HG02885 (cell line): Measurements from ENCODE around the gene CFAP74.

Experiments
- ATAC-seq: cut with Tn5 transposase; IDR thresholded peaks from one replicate; pipeline ENCODE4 v1.9.1; 2021; ENCODE audit warnings: mild to moderate bottlenecking; ENCODE audit not compliant: unreplicated experiment, poor library complexity

CFAP74 gene

DNA sequence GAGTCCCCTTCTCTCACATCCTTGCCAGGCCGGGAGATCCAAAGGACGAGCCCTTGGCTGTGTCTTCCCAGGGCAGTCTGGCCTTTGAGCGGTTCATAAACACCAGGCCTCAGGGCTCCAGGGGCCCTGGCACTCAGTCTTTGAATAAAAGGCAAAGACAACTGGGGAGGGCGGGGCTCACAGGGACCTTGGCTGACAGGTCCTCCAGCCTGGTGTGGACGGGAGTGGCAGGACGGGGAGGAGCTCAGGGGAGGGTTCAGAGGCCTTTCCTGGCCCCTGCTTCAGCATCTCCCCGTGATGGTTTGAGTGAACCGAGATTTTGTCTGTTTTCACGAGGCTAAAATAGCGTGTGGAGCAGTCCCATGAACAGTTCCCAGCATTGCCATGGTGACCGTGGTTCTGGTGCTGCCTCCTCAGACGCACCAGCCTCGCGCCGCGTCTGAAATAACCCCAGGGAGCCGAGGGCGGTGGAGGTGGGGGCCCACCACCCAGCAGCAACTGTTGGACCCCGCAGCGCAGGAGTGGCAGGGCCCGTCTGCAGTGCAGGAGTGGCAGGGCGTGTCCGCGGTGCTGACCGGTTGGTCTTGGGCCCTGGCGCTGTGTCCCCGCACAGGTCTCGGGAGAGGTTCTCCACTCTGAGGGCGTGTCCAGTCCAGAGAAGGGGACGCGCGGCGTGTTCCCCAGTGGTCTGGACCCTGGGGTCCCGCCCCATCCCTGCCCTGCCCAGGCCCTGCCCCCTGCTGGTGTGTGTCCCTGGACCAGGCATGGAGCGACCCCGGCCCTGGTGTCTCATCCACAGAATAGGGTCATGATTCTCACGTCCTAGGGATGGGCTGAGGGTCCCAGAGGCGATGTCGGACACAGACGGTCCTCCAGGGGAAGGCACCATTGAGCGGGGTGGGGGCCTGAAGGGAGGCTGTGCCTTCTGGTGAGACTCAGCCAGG is 39.5 kb upstream of the CFAP74 start:
- no peak for ATAC-seq

DNA sequence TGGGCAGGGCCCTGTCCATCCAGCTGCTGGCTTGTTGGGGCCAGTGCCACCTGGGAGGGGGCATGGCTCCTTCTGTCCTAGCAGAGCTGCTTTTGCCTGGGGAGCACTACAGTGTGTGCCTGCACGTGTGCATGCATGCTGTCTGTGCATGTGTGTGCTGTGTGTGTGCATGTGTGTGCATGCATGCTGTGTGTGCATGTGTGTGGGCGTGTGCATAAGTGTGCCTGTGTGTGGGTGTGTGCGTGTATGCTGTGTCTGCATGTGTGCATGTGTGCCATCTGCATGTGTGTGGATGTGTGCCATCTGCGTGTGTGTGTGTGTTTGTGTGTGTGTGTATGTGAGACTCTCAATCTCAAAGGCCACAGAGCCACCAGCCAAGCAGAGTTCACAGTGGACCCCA is 38.3 kb upstream of the CFAP74 start:
- ATAC-seq = no peak

GRCh38 chr1:2041305-2041704 is 37.7 kb upstream of the CFAP74 start:
- no peak for ATAC-seq

DNA sequence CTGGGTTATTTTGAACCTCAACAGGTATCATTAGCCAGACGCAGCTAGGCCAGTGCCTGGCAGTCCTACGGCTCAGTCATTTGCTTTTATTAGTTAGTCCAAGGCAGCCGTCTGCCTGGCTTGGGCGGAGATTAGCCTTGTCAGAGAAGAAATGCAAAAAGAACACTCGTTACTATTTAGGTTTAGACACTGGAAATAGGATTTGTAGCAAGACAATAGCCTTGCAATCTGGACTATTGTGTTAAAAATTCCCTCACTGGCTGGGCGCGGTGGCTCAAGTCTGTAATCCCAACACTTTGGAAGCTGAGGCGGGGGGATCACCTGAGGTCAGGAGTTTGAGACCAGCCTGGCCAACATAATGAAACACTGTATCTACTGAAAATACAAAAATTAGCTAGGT is 35.7 kb upstream of the CFAP74 start:
- ATAC-seq = no peak

DNA sequence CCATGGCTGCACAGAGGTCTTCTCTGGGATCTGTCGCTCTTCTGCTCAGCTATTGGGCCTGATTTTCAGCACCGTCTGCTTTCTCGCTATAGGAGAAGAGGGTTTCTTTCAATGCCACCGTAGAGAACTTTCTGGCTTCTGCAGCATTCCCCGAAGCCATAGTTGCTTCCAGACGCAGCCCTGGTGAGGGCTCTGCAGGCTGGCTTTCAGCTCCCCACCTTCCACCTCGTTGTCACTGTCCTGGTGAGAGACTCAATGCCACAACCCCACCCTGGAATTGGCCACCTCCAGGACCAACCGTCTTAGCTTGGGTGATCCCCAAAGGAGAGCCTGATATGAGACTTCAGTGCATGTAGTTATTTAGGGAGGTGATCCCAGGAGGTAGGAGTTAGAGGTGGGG is 34.6 kb upstream of the CFAP74 start:
- ATAC-seq = no peak

- ATAC-seq = no peak
These were observed 33.9 kb upstream of the CFAP74 start for GRCh38 chr1:2037314-2037979.

- ATAC-seq = no peak
These were observed 32.7 kb upstream of the CFAP74 start for GRCh38 chr1:2036287-2036686.

DNA sequence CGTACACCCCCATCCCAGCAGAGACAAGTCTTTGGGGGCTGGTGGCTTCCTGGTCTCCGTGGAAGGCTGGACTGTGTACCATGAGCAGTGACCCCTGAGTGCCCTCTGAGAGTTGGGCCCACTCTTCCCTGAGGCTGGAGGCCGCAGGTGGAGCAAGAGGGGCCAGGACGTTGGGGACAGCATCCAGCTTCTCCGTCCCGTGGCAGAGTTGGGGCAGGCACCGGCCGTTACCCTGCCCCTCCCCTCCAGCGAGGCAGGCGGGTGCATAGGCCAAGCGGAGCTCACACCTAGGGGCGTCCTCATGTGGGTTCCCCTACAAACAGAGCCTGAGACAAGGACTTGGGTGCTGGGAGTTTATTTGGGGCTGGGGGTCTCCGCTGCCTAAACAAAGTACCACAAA is 29.6 kb upstream of the CFAP74 start:
- ATAC-seq = no peak

- no peak for ATAC-seq
These were observed 29.2 kb upstream of the CFAP74 start for GRCh38 chr1:2032737-2033136.

- ATAC-seq = no peak
These were observed 28.3 kb upstream of the CFAP74 start for GRCh38 chr1:2031546-2032540.

DNA sequence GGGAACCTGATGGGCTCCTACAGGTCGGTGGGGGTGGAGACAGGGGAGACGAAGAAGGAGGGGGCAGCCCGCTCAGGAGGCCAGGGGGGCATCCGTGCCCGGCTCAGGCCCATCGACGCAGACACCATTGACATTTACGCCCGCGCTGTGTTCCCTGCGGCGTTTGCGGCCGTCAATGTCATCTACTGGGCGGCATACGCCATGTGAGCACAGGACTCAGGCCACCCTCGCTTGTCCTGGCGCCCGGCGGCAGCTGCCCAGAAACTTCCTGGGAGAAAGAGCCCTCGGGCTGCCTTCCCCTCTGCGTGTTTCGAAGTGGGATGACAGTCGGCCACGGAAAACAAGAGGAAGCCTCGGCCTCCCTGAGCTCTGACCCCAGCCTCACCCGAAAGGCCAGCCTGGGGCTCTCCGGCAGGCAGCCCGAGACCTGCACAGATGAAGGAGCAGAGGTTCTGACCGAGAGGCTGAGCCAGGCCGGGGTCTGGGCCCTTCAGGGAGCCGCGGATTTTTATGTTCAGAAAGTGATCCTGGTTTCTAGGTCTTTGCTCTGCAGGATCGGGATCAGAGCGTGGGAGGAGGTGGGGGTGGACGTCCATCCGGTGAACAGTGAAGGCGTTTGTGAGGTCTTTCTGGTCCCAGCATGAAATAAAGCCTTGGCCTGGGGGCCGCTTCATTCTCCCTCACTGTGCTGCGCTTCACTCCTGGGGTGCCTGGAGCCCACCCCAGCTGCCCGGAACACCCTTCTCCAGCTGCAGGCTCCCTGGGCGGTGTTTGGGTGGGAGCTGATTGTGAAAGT is 26.7 kb upstream of the CFAP74 start:
- ATAC-seq = no peak

DNA sequence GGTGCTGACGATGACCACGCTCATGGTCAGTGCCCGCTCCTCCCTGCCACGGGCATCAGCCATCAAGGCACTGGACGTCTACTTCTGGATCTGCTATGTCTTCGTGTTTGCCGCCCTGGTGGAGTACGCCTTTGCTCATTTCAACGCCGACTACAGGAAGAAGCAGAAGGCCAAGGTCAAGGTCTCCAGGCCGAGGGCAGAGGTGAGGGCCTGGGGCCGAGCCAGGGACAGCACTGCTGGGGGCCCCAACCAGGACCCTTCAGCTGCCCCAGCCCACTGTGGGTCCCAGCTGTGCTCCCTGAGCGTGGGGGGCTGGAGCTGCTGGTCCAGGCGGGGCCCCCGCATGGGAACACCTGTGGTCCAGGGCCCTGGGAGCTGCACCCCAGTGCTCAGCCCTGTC is 26.0 kb upstream of the CFAP74 start:
- no peak for ATAC-seq

DNA sequence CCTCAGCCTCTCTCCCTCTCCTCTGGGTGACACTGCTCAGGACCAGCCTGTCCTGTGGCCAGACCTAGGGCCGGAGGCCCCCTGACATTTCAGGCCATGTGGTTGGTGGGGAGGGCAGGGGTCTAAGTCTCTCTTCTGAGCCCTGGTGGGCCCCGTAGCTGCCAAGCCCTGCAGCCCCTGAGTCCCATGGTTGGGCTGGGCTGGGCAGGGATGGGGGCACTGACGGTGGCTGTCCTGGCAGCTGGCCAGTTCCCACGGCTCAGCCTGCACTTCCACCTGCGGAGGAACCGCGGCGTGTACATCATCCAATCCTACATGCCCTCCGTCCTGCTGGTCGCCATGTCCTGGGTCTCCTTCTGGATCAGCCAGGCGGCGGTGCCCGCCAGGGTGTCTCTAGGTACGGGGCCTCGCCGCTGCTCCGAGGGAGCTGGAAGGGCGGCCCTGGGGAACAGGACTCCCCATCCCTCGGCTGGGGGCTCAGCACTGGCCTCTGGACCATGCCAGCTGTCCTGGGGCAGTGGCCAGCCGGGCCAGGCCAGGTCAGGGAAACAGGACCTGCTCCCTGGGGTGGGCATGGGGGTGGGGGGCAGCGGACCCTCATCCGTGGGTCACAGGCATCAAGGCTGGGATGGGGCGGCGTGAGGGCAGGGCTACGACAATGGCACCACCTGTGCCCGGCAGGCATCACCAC is 25.4 kb upstream of the CFAP74 start:
- no peak for ATAC-seq

GRCh38 chr1:2027961-2028583 is 24.5 kb upstream of the CFAP74 start:
- ATAC-seq = no peak

DNA sequence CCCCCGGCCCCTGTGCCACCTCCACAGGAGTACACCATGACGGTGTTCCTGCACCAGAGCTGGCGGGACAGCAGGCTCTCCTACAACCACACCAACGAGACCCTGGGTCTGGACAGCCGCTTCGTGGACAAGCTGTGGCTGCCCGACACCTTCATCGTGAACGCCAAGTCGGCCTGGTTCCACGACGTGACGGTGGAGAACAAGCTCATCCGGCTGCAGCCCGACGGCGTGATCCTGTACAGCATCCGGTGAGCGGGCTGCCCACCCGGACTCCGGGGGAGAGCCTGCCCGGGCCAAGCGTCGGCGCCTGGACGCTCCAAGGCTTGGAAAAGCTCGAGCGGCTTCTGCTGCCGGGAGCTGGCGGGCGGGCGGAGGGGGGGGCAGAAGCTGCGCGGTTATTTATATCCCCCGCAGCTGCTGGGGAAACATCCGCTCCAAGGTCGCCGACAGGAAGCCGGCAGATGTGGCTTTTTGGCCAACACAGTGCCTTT is 21.9 kb upstream of the CFAP74 start:
- no peak for ATAC-seq

DNA sequence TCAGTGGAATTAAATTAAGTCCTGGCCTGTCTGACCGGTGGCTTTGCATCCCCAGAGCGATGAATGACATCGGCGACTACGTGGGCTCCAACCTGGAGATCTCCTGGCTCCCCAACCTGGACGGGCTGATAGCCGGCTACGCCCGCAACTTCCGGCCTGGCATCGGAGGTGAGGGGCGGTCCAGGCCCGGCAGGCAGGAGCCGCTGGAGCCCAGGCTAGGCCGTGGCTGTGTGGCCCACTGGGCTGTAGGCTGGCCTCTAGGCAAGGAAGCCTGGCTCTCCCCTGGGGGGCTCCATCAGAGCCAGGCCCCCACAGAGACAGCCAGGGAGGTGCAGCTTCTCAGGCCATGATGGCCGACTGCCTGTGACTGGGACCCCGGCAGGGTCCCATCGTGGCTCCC is 21.3 kb upstream of the CFAP74 start:
- ATAC-seq = no peak

GRCh38 chr1:2024451-2024850 is 20.9 kb upstream of the CFAP74 start:
- ATAC-seq = no peak

DNA sequence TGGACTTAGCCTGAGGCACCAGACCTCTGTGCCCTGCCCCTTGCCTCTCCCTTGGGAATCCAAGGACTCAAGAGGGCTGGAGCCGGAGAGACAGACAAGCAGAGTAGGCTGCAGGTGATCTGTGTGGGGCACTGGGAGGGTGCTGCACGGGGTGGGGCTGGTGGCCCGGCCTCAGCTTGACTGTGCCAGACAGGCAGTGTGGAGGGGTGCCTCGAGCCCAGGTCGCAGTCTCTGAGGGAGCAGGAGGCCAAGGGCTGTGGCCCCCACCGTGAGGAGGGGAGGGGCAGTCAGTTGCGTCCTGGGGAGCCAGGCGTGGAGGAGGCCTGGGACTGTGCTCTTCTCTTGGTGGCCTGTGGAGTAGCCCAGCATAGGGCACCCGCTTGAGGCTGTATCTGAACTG is 19.6 kb upstream of the CFAP74 start:
- ATAC-seq = no peak
